BLaER1 (cell line): ENCODE data around the gene SKI.

ENCODE experiments used
- H3K27ac ChIP-seq: shearing (Covaris generic); formaldehyde crosslinking; 2 replicates; pipeline ENCODE4 v1.8.1; 2022
- H3K27me3 ChIP-seq: shearing (Covaris generic); formaldehyde crosslinking; 2 replicates; pipeline ENCODE4 v1.8.1; 2022
- H3K36me3 ChIP-seq: shearing (Covaris generic); formaldehyde crosslinking; 2 replicates; pipeline ENCODE4 v1.8.1; 2022
- H3K4me1 ChIP-seq: shearing (Covaris generic); formaldehyde crosslinking; 2 replicates; pipeline ENCODE4 v1.8.1; 2022
- H3K4me2 ChIP-seq: shearing (Covaris generic); formaldehyde crosslinking; 2 replicates; pipeline ENCODE4 v1.8.1; 2022
- H3K4me3 ChIP-seq: shearing (Covaris generic); formaldehyde crosslinking; 2 replicates; pipeline ENCODE4 v1.8.1; 2022
- H3K9ac ChIP-seq: shearing (Covaris generic); formaldehyde crosslinking; 2 replicates; pipeline ENCODE4 v1.8.1; 2022
- H3K9me3 ChIP-seq: shearing (Covaris generic); formaldehyde crosslinking; 2 replicates; pipeline ENCODE4 v1.8.1; 2022
- H4K20me1 ChIP-seq: shearing (Covaris generic); formaldehyde crosslinking; 2 replicates; pipeline ENCODE4 v1.8.1; 2022
- Cebpa-rat ChIP-seq: shearing (Covaris generic); IDR thresholded peaks from 2 replicates; pipeline ENCODE4 v1.8.1; 2022

SKI gene

GRCh38 chr1:2209400-2210083 is 18.6 kb upstream of the SKI start:
- Histone ChIP-seq H3K4me3 (no peak overlapping the region), H3K27me3 (no peaks in the 10 kb centered on the region), H3K36me3 (no peaks in the 10 kb centered on the region), H3K4me2 (no peak overlapping the region), H4K20me1 (no peaks in the 10 kb centered on the region), H3K27ac (no peak overlapping the region), H3K4me1 (peaks cover 80% of the 10 kb centered on the region), H3K9ac (no peak overlapping the region), H3K9me3 (no peaks in the 10 kb centered on the region)
- TF ChIP-seq Cebpa-rat = no peak

GRCh38 chr1:2210084-2210653 is 17.9 kb upstream of the SKI start:
- Histone ChIP-seq H3K27me3 (no peaks in the 10 kb centered on the region), H3K9ac (no peak overlapping the region), H3K4me2 (no peak overlapping the region), H3K36me3 (no peaks in the 10 kb centered on the region), H3K9me3 (no peaks in the 10 kb centered on the region), H3K4me1 (peaks cover 82% of the 10 kb centered on the region), H3K27ac (no peak overlapping the region), H4K20me1 (no peaks in the 10 kb centered on the region), H3K4me3 (no peak overlapping the region)
- TF ChIP-seq Cebpa-rat = no peak

GRCh38 chr1:2210786-2211185 is 17.3 kb upstream of the SKI start:
- Histone ChIP-seq H3K9me3 (no peaks in the 10 kb centered on the region), H3K4me1 (peaks cover 77% of the 10 kb centered on the region), H3K9ac (no peak overlapping the region), H3K4me3 (no peak overlapping the region), H3K27me3 (no peaks in the 10 kb centered on the region), H3K27ac (no peak overlapping the region), H4K20me1 (no peaks in the 10 kb centered on the region), H3K36me3 (no peaks in the 10 kb centered on the region), H3K4me2 (no peak overlapping the region)
- TF ChIP-seq Cebpa-rat = no peak

GRCh38 chr1:2212274-2212531 is 15.9 kb upstream of the SKI start:
- peak overlapping the region; percentile 93 for H3K4me2 ChIP-seq
- H3K9ac ChIP-seq = no peak overlapping the region
- H3K4me3 ChIP-seq = no peak overlapping the region
- H3K4me1 ChIP-seq = peaks cover 63% of the 10 kb centered on the region
- peak overlapping the region; percentile 18; the same call in 1 of the 2 replicates for H3K27ac ChIP-seq
- no peaks in the 10 kb centered on the region for H4K20me1 ChIP-seq
- TF ChIP-seq Cebpa-rat = no peak
- no peaks in the 10 kb centered on the region for H3K36me3 ChIP-seq
- H3K27me3 ChIP-seq = no peaks in the 10 kb centered on the region
- no peaks in the 10 kb centered on the region for H3K9me3 ChIP-seq

- H3K27ac ChIP-seq = peak overlapping the region; percentile 81
- peak overlapping the region; percentile 93 for H3K4me2 ChIP-seq
- H3K4me3 ChIP-seq = peak overlapping the region; percentile 55
Observed at GRCh38 chr1:2212532-2213491, 15.3 kb upstream of the SKI start.

GRCh38 chr1:2213576-2214505 is 14.3 kb upstream of the SKI start:
- TF ChIP-seq Cebpa-rat = no peak
- Histone ChIP-seq H3K4me3 (no peak overlapping the region), H3K27ac (peak overlapping the region; percentile 81), H3K9ac (peak overlapping the region; percentile 41; the same call in 1 of the 2 replicates), H3K4me2 (peak overlapping the region; percentile 93), H4K20me1 (no peaks in the 10 kb centered on the region), H3K9me3 (no peaks in the 10 kb centered on the region), H3K4me1 (peaks cover 51% of the 10 kb centered on the region), H3K27me3 (no peaks in the 10 kb centered on the region), H3K36me3 (no peaks in the 10 kb centered on the region)

More at GRCh38 chr1:2212532-2213491, 15.3 kb upstream of the SKI start:
- H3K9me3 ChIP-seq = no peaks in the 10 kb centered on the region
- no peaks in the 10 kb centered on the region for H3K27me3 ChIP-seq
- no peaks in the 10 kb centered on the region for H4K20me1 ChIP-seq
- H3K36me3 ChIP-seq = no peaks in the 10 kb centered on the region
- peaks cover 60% of the 10 kb centered on the region for H3K4me1 ChIP-seq
- peak overlapping the region; percentile 71 for H3K9ac ChIP-seq
- TF ChIP-seq Cebpa-rat = no peak

- Histone ChIP-seq H3K27ac (peak overlapping the region; percentile 38; the same call in 1 of the 2 replicates), H3K9ac (peak overlapping the region; percentile 41; the same call in 1 of the 2 replicates)
Observed at GRCh38 chr1:2214541-2215241, 13.4 kb upstream of the SKI start.

GRCh38 chr1:2215329-2215728 is 12.8 kb upstream of the SKI start:
- no peak overlapping the region for H3K4me2 ChIP-seq
- H3K9ac ChIP-seq = no peak overlapping the region
- no peak overlapping the region for H3K4me3 ChIP-seq
- no peaks in the 10 kb centered on the region for H4K20me1 ChIP-seq
- H3K27me3 ChIP-seq = no peaks in the 10 kb centered on the region
- H3K36me3 ChIP-seq = no peaks in the 10 kb centered on the region
- no peak overlapping the region for H3K27ac ChIP-seq
- no peak for TF ChIP-seq Cebpa-rat
- peaks cover 40% of the 10 kb centered on the region for H3K4me1 ChIP-seq
- no peaks in the 10 kb centered on the region for H3K9me3 ChIP-seq

More at GRCh38 chr1:2214541-2215241, 13.4 kb upstream of the SKI start:
- H4K20me1 ChIP-seq = no peaks in the 10 kb centered on the region
- no peaks in the 10 kb centered on the region for H3K36me3 ChIP-seq
- H3K4me3 ChIP-seq = no peak overlapping the region
- H3K4me2 ChIP-seq = peak overlapping the region; percentile 93; the same call in 1 of the 2 replicates
- H3K27me3 ChIP-seq = no peaks in the 10 kb centered on the region
- peaks cover 42% of the 10 kb centered on the region for H3K4me1 ChIP-seq
- TF ChIP-seq Cebpa-rat = no peak
- no peaks in the 10 kb centered on the region for H3K9me3 ChIP-seq
